Endothelial cell of umbilical vein (primary cell): Measurements from ENCODE around the gene GSE1. TPM values are rescaled to one million over a fixed set of nuclear protein-coding genes. Genes with fewer than 3 reads are reported as not detected.

Experiments
- BruUV-seq: library from RNA; stranded (reverse); fragments of 400-500 nt; replicated peaks from 2 replicates; lab custom pipeline; 2021; lab: Mats Ljungman, UMichigan
- CTCF ChIA-PET: fragments of 300-600, 350-600 bp; sonication (Branson Sonifier 250); formaldehyde crosslinking; loops from one replicate; lab custom pipeline; 2021; ENCODE audit warnings: antibody characterized with exemption, inconsistent platforms; lab: Charles Lee
- POLR2A ChIA-PET: fragments of 300-600, 350-600 bp; sonication (Branson Sonifier 250); formaldehyde crosslinking; loops from one replicate; lab custom pipeline; 2021; ENCODE audit warnings: antibody characterized with exemption, inconsistent platforms; lab: Charles Lee
- DNase-seq: peaks from one replicate; pipeline ENCODE4 v3.0.0-alpha.2; 2011; ENCODE audit warnings: low read depth, low spot score
- FAIRE-seq: peaks from 2 replicates; lab custom pipeline; 2011; peaks lifted over from hg19 to GRCh38; lab: Jason Lieb, UNC
- H2AFZ ChIP-seq: 2 replicates; pipeline ENCODE4 v1.6.0; 2012; ENCODE audit warnings: low read depth, low read length, control low read depth, inconsistent platforms
- H3K27ac ChIP-seq: 2 replicates; pipeline ENCODE4 v1.5.1; 2011; ENCODE audit warnings: low read depth, mild to moderate bottlenecking, control low read depth, low read length, moderate library complexity; ENCODE audit not compliant: insufficient read depth
- H3K27me3 ChIP-seq, 2 experiments: 2 replicates each; pipeline versions ENCODE4 v1.6.0 to v1.6.1; 2011; ENCODE audit warnings: low read length in 2 of 2, mixed read lengths in 1 of 2; ENCODE audit not compliant: control insufficient read depth in 2 of 2, insufficient read depth in 2 of 2
- H3K36me3 ChIP-seq, 2 experiments: 2 replicates in 1 of 2; 3 replicates in 1 of 2; pipeline ENCODE4 v1.5.1; 2011; ENCODE audit warnings: low read length in 2 of 2, mild to moderate bottlenecking in 1 of 2, moderate library complexity in 1 of 2; ENCODE audit not compliant: control insufficient read depth in 2 of 2, insufficient read depth in 2 of 2; ENCODE audit errors: extremely low read depth in 1 of 2
- H3K4me1 ChIP-seq: 3 replicates; pipeline ENCODE4 v1.5.1; 2011; ENCODE audit warnings: mild to moderate bottlenecking, low read length; ENCODE audit not compliant: control insufficient read depth, insufficient read depth; ENCODE audit errors: extremely low read depth
- H3K4me2 ChIP-seq: 2 replicates; pipeline ENCODE4 v1.6.1; 2011; ENCODE audit warnings: low read length, control low read depth, mixed read lengths; ENCODE audit not compliant: insufficient read depth
- H3K4me3 ChIP-seq, 3 experiments: fragments of 200-600 bp in 1 of 3; sonication (generic), shearing (Covaris generic) in 1 of 3; replicated peaks in 1 of 3; 2 replicates each; pipeline ENCODE4 v1.5.1; 2011 to 2016; ENCODE audit warnings: control low read depth in 3 of 3, low read length in 3 of 3, mild to moderate bottlenecking in 2 of 3, inconsistent platforms in 1 of 3, low read depth in 1 of 3, moderate library complexity in 1 of 3; ENCODE audit not compliant: insufficient read depth in 1 of 3
- H3K79me2 ChIP-seq: 2 replicates; pipeline ENCODE4 v1.6.0; 2012; ENCODE audit warnings: low read length, inconsistent platforms; ENCODE audit not compliant: control insufficient read depth, insufficient read depth
- H3K9ac ChIP-seq: replicated peaks from 2 replicates; pipeline ENCODE3; 2011; ENCODE audit warnings: low read length, control low read depth; ENCODE audit not compliant: insufficient read depth; ENCODE audit errors: extremely low read depth
- H3K9me1 ChIP-seq: replicated peaks from 3 replicates; pipeline ENCODE4 v1.6.0; 2011; ENCODE audit warnings: mild to moderate bottlenecking, low read length; ENCODE audit not compliant: control insufficient read depth, insufficient read depth; ENCODE audit errors: extremely low read depth
- H3K9me3 ChIP-seq: replicated peaks from 2 replicates; pipeline ENCODE4 v1.5.1; 2012; ENCODE audit warnings: low read length, inconsistent platforms; ENCODE audit not compliant: control insufficient read depth, insufficient read depth
- H4K20me1 ChIP-seq: replicated peaks from 2 replicates; pipeline ENCODE3; 2011; ENCODE audit warnings: mild to moderate bottlenecking, low read length; ENCODE audit not compliant: control insufficient read depth, insufficient read depth; ENCODE audit errors: extremely low read depth
- CTCF ChIP-seq, 2 donors: IDR thresholded peaks; 1 replicate in 1 of 2; 2 replicates in 1 of 2; pipeline ENCODE4 v1.5.1; 2011; ENCODE audit warnings: low read length in 2 of 2, mild to moderate bottlenecking in 2 of 2, moderate library complexity in 2 of 2, control low read depth in 1 of 2, inconsistent platforms in 1 of 2, low read depth in 1 of 2; ENCODE audit not compliant: insufficient read depth in 1 of 2; ENCODE audit errors: extremely low read depth in 1 of 2
- EZH2 ChIP-seq: IDR thresholded peaks from 2 replicates; pipeline ENCODE4 v1.6.1; 2012; ENCODE audit warnings: borderline replicate concordance, low read depth, mild to moderate bottlenecking, moderate library complexity, low read length, inconsistent platforms; ENCODE audit not compliant: severe bottlenecking
- FOS ChIP-seq: IDR thresholded peaks from 2 replicates; pipeline ENCODE4 v1.6.1; 2011; ENCODE audit warnings: mild to moderate bottlenecking, low read length, moderate library complexity, borderline replicate concordance; ENCODE audit not compliant: insufficient read depth
- GATA2 ChIP-seq: IDR thresholded peaks from 2 replicates; pipeline ENCODE4 v1.7.0; 2011; ENCODE audit warnings: low read depth, mild to moderate bottlenecking, moderate library complexity, mixed read lengths, low read length; ENCODE audit not compliant: insufficient read length, insufficient read depth
- MYC ChIP-seq: IDR thresholded peaks from one replicate; pipeline ENCODE4 v1.6.1; 2011; ENCODE audit warnings: mild to moderate bottlenecking, low read depth, low read length
- POLR2A ChIP-seq: IDR thresholded peaks from 2 replicates; pipeline ENCODE4 v1.6.1; 2012; ENCODE audit warnings: low read depth, mild to moderate bottlenecking, control low read depth, low read length
- dilution Hi-C: fragments of 300-500 bp; cut with MboI; formaldehyde crosslinking; loops from one replicate; pipeline ENCODE4 v1.15.0; 2019; ENCODE audit warnings: low sequenced_read_pairs; ENCODE audit not compliant: extremely low pct_ligation_motif_present
- intact Hi-C: fragments of 100-400 bp; cut with micrococcal nuclease; formaldehyde crosslinking; loops from one replicate; pipeline ENCODE4 v1.10.0; 2022
- polyA plus RNA-seq, 4 experiments: library from polyadenylated mRNA; depleted of rRNA in 3 of 4; stranded (reverse) in 3 of 4; unstranded in 1 of 4; fragments of >200 nt; gene quantifications; 2 replicates each; pipeline versions ENCODE4 v1.2.1 to v1.2.3, GENCODE V29; 2011 to 2012; ENCODE audit warnings: missing spikeins in 1 of 4
- total RNA-seq: library from RNA; stranded (reverse); gene quantifications from 2 replicates; pipeline ENCODE4 v1.2.3, GENCODE V29; 2021
- TF ChIP-seq, protein P1 (sequence below): IDR thresholded peaks from 2 replicates; pipeline ENCODE4 v1.6.1; 2011; ENCODE audit not compliant: insufficient read depth, insufficient read length

GSE1 gene
- total and polyA plus RNA-seq, 2 donors (not counting 3 experiments of a cell fraction or from before 2014, with no cell fraction given), result 4.2 to 18.3 TPM

GRCh38 chr16:85711982-85712587 lies 99.0 kb downstream of the GSE1 start:
- POLR2A ChIA-PET, result no interaction called here
- H3K27me3 ChIP-seq, result no peaks in the 10 kb centered on the region
- no peak overlapping the region for H3K9ac ChIP-seq
- FAIRE-seq, result no peak
- H3K79me2 ChIP-seq, result no peaks in the 10 kb centered on the region
- H3K4me3 ChIP-seq, result no peak overlapping the region
- H3K9me1 ChIP-seq, result no peaks in the 10 kb centered on the region
- H3K4me2 ChIP-seq, result no peak overlapping the region
- H3K36me3 ChIP-seq, result no peaks in the 10 kb centered on the region
- intact Hi-C loops (no loop called here), dilution Hi-C loops (no loop called here)
- H3K9me3 ChIP-seq, result no peaks in the 10 kb centered on the region
- TF ChIP-seq FOS, result no peak
- peaks cover 19% of the 10 kb centered on the region for H3K4me1 ChIP-seq
- no peak overlapping the region for H3K27ac ChIP-seq
- BruUV-seq, result no TSS peak
- H4K20me1 ChIP-seq, result no peaks in the 10 kb centered on the region
- CTCF ChIA-PET, result interaction anchor here (0.5 kb wide), 1 partner anchor 15 kb away, joined by 3 read pairs; no protein-coding TSS in a partner anchor
- no peak for DNase-seq
- H2AFZ ChIP-seq, result no peak overlapping the region

DNA sequence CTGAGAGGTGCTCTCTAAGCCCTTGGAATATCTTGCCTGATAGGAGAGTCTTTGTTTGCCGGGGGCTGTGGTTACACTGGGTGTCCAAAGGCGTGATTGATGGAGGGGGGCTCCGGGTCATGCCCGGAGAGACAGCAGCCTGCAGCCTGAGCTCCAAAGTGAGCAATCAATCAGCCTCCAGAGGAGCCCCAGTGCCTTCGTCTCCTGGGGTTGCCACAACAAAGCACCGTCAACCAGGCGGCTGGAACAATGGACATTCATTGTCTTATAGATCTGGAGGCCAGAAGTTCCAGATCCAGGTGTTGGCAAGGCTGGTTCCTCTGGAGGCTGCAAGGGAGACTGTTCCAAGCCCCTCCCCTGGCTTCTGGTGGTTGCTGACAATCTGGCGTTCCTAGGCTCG lies 99.7 kb downstream of the GSE1 start:
- intact Hi-C loops, result no loop called here
- POLR2A ChIA-PET, result no interaction called here

More for the DNA sequence above, 99.7 kb downstream of the GSE1 start:
- peaks cover 25% of the 10 kb centered on the region for H3K4me1 ChIP-seq
- peaks cover 3% of the 10 kb centered on the region for H3K79me2 ChIP-seq
- DNase-seq (no peak), FAIRE-seq (no peak)
- TF ChIP-seq GATA2 (no peak), EZH2 (no peak), MYC (no peak), CTCF (IDR thresholded peaks at IDR 0.05; ENCODE audit: extremely low read depth in 1 of 2, insufficient read depth in 1 of 2, low read depth in 1 of 2, low read length in 2 of 2) (no peak), POLR2A (no peak)
- TF ChIP-seq, protein P1, sequence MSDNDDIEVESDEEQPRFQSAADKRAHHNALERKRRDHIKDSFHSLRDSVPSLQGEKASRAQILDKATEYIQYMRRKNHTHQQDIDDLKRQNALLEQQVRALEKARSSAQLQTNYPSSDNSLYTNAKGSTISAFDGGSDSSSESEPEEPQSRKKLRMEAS, result no peak
- CTCF ChIA-PET, result no interaction called here
- H4K20me1 ChIP-seq, result no peaks in the 10 kb centered on the region
- no peak overlapping the region for H3K4me3 ChIP-seq
- H3K4me2 ChIP-seq, result no peak overlapping the region
- BruUV-seq, result no TSS peak
- H3K27me3 ChIP-seq, result no peaks in the 10 kb centered on the region
- no peaks in the 10 kb centered on the region for H3K36me3 ChIP-seq
- H3K27ac ChIP-seq, result no peak overlapping the region
- no peak overlapping the region for H2AFZ ChIP-seq
- H3K9ac ChIP-seq, result no peak overlapping the region
- dilution Hi-C loops, result no loop called here
- no peaks in the 10 kb centered on the region for H3K9me3 ChIP-seq
- no peaks in the 10 kb centered on the region for H3K9me1 ChIP-seq
